Measurements from ENCODE around the gene EXOC3.
A peak's percentile ranks its signal among the peaks of the same experiment; 100 is the strongest.

The EXOC3 gene

DNA sequence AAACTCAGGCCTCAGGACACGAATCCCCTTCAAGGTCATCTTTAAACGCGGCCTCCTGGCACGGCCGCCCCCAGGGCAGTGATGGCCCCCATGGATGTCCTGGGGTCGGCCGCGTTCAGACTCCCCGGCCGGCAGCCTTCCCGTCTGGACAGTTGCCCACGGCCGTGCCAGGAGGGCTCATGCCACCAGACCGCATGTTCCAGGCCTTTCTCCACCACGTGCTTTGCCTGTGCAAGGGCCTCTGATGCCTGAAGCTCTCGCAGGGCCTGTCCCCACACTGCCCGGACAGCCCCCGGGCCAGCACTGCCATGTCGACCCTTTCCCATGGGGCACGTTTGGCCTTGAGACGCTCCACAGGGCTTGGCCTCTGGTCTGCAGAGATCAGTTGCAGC is 46.7 kb downstream of the EXOC3 start:
- DNase-seq = no peak

- no peak for DNase-seq
Observed at GRCh38 chr5:490116-491106, 47.4 kb downstream of the EXOC3 start.

DNA sequence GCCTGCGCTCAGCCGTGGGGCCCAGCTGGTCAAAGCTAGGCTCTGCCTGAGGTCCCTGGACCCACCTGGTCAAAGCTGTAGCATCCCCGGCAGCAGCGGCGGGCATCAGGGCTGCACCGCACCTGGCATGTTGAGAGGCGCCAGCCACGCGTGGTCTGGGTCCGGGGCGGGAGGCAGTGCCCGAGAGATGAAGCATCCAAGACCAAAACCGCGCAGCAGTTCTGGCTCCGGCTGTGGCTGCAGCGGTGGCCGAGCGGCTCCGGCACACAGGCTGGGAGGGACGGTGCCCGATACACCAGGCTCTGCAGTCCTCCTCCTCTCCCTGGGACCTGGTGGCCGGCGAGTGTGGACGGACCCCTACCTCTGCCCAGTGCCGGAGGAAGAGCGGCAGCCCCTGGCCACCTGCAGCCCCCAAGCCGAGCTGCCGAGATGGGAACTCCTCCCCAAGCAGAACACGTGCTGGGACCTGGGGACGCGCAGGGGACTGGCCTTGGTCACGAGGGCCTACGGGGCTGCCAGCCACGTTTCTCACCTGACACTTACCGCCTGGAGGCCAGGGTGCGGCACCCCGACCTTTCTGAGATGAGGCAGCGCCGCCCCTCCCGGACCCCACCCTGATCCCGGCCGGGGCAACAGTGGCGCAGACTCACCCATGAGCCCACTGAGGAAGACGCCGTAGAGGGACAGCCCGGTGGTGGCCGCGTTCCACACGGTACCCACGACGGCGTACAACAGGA is 48.3 kb downstream of the EXOC3 start:
- DNase-seq = no peak

GRCh38 chr5:491856-492155 is 48.8 kb downstream of the EXOC3 start:
- no peak for DNase-seq

DNA sequence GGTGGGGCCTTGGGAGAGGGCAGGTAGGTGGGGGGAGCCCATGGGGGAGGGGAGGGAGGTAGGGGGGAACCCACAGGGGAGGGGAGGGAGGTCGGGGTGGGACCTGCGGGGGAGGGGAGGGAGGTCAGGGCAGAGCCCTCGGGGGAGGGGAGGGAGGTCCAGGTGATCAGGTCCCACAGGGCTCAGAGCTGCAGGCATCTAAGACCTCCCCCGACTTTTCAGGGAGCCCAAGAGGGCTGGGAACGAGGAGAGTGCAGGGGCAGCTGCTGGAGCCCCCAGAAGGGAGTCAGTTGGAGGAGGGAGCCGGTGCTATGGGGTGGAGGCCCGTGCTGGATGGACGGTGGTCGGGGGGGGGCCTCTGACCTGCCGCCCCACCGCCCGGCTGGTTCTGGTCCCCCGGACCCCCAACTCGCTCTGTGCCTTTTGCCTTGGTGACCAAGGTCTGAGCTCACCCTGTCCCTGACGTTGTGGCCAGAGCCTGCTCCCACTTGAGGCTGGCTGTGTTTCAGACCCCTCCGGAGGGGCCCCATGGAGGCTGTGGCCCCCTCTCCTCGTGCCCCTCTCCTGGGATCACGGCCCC is 49.4 kb downstream of the EXOC3 start:
- no peak for DNase-seq

DNA sequence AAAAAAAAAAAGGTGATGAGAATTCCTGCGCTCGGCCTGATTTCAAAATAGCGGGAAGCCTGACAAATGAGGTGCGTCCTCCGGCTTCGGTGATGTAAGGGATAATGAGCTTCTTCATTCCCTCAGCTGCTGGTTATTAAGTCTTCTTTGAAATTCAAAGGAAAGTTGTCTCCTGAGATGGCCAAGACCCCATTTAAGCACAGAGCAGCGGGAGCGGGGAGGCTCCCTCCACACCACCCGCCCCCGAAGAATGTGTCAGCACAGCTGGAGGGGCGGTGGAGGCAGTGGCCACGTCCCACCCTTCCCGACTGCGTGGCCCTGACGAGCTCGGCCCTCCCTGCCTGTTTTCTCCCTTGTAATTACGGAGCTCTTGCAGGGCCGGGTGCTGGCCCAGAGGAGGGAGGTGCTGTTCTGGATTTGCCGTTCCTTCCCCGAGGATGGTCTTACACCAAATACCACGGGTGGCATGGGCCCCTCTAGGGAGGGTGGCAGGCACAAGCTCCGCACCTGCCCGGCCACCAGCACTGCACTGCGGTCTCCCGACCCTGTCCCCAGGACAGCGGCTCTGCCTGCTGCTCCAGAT is 50.2 kb downstream of the EXOC3 start:
- no peak for DNase-seq

- DNase-seq = no peak
Observed at GRCh38 chr5:493758-494157, 50.8 kb downstream of the EXOC3 start.

DNA sequence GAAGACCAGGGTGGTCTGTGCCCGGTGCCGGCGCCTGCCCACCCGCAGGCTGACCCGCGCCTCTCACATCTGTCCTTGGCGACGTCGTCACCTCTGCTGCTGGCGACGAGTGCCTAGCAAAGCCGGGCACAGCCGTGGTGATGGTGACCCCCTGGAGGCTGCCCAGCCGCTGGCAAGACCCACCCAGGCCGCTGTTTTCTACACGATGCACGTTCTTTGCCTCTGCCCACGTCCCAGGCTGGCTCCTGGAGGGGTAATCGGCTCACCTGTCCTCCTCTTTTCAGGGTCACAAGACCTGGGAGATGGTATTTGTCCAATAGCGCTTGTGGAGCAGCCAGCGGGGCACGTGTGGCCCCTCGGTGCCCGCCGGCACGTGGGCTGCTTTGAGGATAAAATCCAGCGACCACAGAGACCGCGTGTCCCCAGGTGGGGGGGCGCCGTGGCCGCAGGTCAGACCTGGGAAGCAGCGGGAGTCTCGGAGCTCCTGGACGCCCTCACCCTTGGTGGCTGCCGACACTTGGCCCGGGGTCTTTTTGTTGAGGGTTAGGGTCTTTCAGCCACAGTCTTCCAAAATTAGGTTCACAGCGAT is 51.8 kb downstream of the EXOC3 start:
- DNase-seq = no peak

GRCh38 chr5:496028-496427 is 53.1 kb downstream of the EXOC3 start:
- DNase-seq = no peak

DNA sequence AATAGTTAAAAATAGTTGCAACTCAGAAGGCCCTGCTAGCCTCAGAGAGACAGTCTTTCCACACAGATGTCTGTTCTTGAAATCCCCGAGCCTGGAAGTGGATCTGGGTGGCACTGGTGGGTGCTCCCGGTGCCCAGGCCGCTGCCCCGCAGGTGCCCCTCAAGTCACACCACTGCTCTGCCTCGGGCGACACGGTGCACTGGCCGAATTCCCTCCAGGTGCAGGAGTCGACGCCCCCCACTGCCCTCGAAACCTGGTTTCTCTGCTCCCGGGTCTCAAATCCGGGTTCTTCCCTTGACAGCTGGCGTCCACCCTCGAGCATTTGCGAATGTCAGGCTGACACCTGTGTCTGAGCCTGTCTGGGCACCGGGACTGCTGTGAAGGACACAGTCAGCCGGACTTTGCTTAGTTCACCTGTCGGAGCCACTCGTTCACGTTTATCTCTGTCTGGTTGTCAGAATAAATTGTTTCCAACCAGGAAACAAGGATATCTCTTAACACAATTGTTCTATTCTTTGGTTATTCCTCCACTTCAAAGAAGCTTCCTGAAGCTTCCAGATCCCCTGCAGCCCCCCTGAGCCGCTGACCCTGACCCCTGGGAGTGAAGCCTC is 54.2 kb downstream of the EXOC3 start:
- DNase-seq = no peak

GRCh38 chr5:497871-498509 is 55.0 kb downstream of the EXOC3 start:
- DNase-seq = no peak

- DNase-seq = no peak
Observed at GRCh38 chr5:499233-500209, 56.5 kb downstream of the EXOC3 start.

GRCh38 chr5:500491-500890 is 57.5 kb downstream of the EXOC3 start:
- no peak for DNase-seq

- DNase-seq = no peak
Observed at GRCh38 chr5:501105-501830, 58.3 kb downstream of the EXOC3 start.

GRCh38 chr5:501831-502184 is 58.8 kb downstream of the EXOC3 start:
- peak; percentile 48 for DNase-seq

GRCh38 chr5:502325-503079 is 59.5 kb downstream of the EXOC3 start:
- DNase-seq = peak; percentile 44

- DNase-seq = no peak
Observed at GRCh38 chr5:504326-505154, 61.6 kb downstream of the EXOC3 start.

- DNase-seq = no peak
Observed at GRCh38 chr5:505951-506525, 63.1 kb downstream of the EXOC3 start.

All from right hindlimb (tissue), 1 donor.